ENCODE measurements around the gene SFXN1. TPM values are rescaled to one million over a fixed set of nuclear protein-coding genes. Genes with fewer than 3 reads are reported as not detected.

SFXN1 gene
- total RNA-seq, 1 experiment from 2014 or later = 239 TPM

GRCh38 chr5:175465282-175465681 lies 13.1 kb upstream of the SFXN1 start:
- DNase-seq (ENCODE audit: low spot score) = no peak

GRCh38 chr5:175466700-175467318 lies 11.6 kb upstream of the SFXN1 start:
- DNase-seq (ENCODE audit: low spot score) = no peak

- no peak for DNase-seq (ENCODE audit: low spot score)
Measured at GRCh38 chr5:175467983-175468690, 10.2 kb upstream of the SFXN1 start.

GRCh38 chr5:175468892-175469291 lies 9.5 kb upstream of the SFXN1 start:
- no peak for DNase-seq (ENCODE audit: low spot score)

- DNase-seq (ENCODE audit: low spot score) = no peak
Measured at GRCh38 chr5:175469916-175470315, 8.4 kb upstream of the SFXN1 start.

- DNase-seq (ENCODE audit: low spot score) = no peak
Measured at GRCh38 chr5:175470781-175471180, 7.6 kb upstream of the SFXN1 start.

- no peak for DNase-seq (ENCODE audit: low spot score)
Measured at GRCh38 chr5:175471196-175471595, 7.2 kb upstream of the SFXN1 start.

GRCh38 chr5:175471628-175472027 lies 6.7 kb upstream of the SFXN1 start:
- no peak for DNase-seq (ENCODE audit: low spot score)

- no peak for DNase-seq (ENCODE audit: low spot score)
Measured at GRCh38 chr5:175472378-175472777, 6.0 kb upstream of the SFXN1 start.

- no peak for DNase-seq (ENCODE audit: low spot score)
Measured at GRCh38 chr5:175475248-175475647, 3.1 kb upstream of the SFXN1 start.

- no peak for DNase-seq (ENCODE audit: low spot score)
Measured at GRCh38 chr5:175477440-175477839, 920 bp upstream of the SFXN1 start.

GRCh38 chr5:175478008-175478383 lies 364 bp upstream of the SFXN1 start:
- DNase-seq (ENCODE audit: low spot score) = no peak

GRCh38 chr5:175479125-175479881 lies 943 bp downstream of the SFXN1 start:
- no peak for DNase-seq (ENCODE audit: low spot score)

- DNase-seq (ENCODE audit: low spot score) = no peak
Measured at GRCh38 chr5:175483337-175483736, 5.0 kb downstream of the SFXN1 start.

- DNase-seq (ENCODE audit: low spot score) = no peak
Measured at GRCh38 chr5:175484322-175484721, 6.0 kb downstream of the SFXN1 start.

- DNase-seq (ENCODE audit: low spot score) = no peak
Measured at GRCh38 chr5:175484829-175485228, 6.5 kb downstream of the SFXN1 start.

GRCh38 chr5:175485631-175486030 lies 7.3 kb downstream of the SFXN1 start:
- no peak for DNase-seq (ENCODE audit: low spot score)

- DNase-seq (ENCODE audit: low spot score) = no peak
Measured at GRCh38 chr5:175487514-175488222, 9.3 kb downstream of the SFXN1 start.

GRCh38 chr5:175489693-175490443 lies 11.5 kb downstream of the SFXN1 start:
- no peak for DNase-seq (ENCODE audit: low spot score)

- DNase-seq (ENCODE audit: low spot score) = no peak
Measured at GRCh38 chr5:175491223-175491622, 12.9 kb downstream of the SFXN1 start.

GRCh38 chr5:175493260-175493659 lies 14.9 kb downstream of the SFXN1 start:
- DNase-seq (ENCODE audit: low spot score) = no peak

GRCh38 chr5:175493726-175494125 lies 15.4 kb downstream of the SFXN1 start:
- DNase-seq (ENCODE audit: low spot score) = peak; percentile 21
